GM19463 (cell line): ENCODE measurements around the gene STK32A.
"Not testable (repeated sequence)": the region's sequence is repeated elsewhere in the genome, so short reads cannot be mapped to it uniquely, and the experiment has no call there.

ENCODE experiments used
- ATAC-seq: cut with Tn5 transposase; IDR thresholded peaks from one replicate; pipeline ENCODE4 v1.9.1; 2021; ENCODE audit warnings: mild to moderate bottlenecking, moderate library complexity; ENCODE audit not compliant: unreplicated experiment

STK32A gene

DNA sequence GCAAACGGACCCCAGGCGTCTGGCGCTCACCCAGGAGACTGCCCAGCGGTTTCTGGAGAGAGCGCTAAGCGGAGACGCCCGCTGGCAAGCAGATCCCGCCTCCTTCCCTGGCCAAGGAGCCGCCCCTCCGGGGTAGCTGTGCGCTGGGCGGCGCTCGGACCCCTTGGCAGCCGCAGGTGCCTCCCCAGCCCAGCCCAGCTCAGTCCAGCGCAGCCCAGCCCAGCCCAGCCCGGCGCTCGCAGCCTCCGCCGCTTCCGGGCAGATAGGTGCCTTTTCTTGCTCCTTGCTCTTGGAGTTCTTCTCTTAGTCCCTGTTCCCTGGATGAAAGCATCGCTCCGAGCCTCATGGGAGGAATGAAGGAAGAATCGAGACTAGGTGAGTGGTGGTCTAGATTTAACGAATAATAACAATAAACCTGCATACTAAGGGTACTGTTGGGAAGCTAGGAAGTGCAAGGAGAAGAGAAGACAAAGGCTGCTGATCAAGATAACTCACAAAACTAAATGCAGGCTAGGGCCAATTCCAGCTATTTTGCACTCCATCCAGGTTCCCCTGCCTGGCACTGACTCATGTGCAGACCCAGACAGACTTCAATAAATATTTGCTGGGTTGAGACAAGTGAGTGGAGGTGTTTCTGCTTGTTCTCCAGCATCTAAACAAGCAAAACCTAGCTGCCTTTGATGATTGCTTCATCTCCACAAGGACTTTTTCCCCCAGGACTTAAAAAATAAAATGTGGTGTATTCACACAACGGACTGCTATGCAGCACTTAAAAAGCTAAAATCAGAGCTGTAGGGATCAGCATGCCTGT lies at the start of gene STK32A:
Gene STK32A (plus strand): TSS at position 202 of the 811 bp plus-strand sequence. CDS start 4,609 bp downstream, outside the sequence.
- peak; percentile 58 for ATAC-seq

- no peak for ATAC-seq
Measured at GRCh38 chr5:147187099-147187540, 47.7 kb upstream of the STK32A start.

DNA sequence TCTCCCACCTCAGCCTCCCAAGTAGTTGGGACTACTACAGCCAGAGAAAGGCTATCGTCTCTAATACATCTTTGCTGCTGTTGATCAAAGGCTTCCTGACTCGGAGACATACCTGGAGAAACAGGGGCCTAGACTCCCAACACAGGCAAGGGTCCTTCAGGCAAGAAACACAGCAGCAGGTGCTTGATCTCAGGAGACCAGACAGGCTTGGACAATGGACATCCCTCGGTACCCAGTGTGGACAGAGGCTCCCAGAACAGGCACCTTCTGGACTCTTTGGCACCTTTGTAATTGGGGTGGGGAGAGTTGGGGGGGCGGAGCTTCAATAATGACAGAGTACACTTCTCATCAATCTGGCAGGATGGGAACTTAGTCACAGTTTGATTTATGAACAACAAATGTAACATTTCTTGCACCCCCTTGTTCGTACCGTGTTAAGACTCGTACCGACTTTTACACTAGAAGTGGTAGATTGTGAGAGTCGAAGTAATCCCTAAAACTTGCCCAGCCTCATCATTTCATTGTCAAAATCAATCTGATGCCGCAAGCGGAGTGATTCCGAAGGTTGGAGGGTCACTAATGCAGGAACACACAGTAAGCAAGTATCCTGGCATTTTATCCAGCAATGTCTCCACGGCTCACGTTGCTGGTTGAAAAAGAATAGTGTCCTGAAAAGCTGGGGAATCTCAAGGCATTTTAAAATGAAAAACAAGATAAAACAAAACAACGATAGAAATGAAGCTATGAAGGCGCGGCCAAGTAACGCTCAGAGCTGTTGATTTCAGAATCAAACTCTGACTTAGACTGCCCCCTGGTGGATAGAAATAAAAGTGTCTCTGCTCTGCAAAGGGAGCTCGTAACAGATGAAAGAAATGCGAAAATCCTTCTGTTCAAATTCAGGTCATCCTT lies 46.4 kb upstream of the STK32A start:
- ATAC-seq: peak; percentile 75

DNA sequence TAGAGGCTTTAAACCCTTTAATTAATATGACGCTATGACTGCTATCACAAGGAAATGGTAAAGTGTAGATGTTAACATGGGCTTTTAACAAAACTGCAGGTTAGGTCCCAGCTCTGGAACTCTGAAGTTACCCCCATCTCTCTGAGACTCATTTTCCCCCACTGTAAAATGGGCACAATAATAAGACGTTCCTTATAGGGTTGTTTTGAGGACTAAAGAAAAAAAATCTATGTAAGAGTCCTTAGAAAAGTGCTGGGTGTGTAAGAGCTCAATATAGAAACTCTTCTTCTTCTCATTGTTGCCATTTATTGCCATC lies 45.8 kb upstream of the STK32A start:
- ATAC-seq: no peak

DNA sequence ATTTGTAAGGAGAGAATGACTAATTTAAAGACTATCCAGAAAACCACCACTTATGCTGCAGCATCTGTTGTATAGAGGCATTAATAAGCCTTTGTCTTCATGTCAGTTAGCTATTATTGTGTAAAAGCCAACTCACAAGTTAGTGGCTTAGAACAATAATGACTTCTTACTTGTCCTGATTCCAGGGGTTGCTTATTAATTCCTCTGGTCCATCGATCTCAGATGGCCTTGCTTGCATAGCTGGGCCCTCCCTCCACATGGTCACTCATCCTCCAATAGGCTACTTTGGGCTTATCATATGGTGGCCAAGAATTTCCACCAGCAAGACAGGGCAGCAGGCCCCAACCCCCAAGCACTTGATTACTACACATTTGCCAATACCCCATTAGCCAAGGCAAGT lies 44.5 kb upstream of the STK32A start:
- peak; percentile 61 for ATAC-seq

DNA sequence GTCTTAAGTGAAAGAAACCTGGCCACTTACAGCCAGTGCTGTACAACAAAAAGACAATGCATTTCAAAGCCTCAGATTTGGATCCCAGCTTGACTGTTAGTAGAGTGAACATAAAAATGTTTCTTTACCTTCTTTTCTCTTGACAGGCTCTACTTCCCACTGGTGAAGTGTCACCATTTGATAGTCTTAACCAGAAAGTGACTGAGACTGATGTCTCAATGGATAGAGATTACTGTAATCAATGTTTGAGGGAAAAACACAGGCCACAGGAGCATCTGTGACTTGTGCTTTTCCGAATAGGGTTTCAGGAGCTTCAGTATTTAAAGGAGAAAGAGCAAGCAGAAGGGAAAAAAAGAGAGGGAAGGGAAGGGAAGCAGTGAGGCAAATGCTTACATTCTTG lies 41.7 kb upstream of the STK32A start:
- no peak for ATAC-seq

DNA sequence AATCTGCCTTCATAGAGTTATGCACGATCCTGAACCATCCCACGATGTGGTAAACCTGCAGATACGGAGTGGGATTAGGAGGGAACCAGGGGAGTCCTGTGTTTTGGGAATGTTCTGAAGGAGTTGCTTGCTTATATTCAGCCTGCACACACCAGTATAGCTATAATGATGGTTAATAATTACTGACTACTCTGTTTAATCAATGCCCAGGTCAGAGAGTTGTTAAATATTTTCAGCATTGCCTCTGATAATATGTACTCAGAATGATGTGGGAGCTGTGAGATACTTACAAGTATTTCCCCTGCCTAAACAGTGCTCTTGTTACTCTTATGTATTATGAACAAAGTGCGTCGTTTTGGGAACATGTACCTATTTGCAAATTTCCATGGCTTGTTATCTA lies 34.8 kb upstream of the STK32A start:
- ATAC-seq: no peak

GRCh38 chr5:147203213-147203612 lies 31.6 kb upstream of the STK32A start:
- ATAC-seq: no peak

GRCh38 chr5:147204576-147204975 lies 30.2 kb upstream of the STK32A start:
- ATAC-seq: no peak

GRCh38 chr5:147208134-147208533 lies 26.7 kb upstream of the STK32A start:
- ATAC-seq: no peak

DNA sequence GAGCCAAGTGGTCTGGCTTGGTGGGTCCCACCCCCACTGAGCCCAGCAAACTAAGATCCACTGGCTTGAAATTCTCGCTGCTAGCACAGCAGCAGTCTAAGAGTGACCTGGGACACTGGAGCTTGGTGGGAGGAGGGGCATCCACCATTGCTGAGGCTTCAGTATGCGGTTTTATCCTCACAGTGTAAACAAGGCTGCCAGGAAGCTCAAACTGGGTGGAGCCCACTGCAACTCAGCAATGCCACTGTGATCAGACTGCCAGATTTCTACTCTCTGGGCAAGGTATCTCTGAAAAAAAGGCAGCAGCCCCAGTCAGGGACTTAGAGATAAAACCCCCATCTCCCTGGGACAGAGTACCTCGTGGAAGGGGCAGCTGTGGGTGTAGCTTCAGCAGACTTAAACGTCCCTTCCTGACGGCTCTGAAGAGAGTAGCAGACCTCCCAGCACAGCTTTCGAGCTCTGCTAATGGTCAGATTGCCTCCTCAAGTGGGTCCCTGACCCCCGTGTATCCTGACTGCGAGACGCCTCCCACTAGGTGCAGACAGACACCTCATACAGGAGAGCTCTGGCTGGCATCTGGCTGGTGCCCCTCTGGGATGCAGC lies 18.2 kb upstream of the STK32A start:
- ATAC-seq: no peak

DNA sequence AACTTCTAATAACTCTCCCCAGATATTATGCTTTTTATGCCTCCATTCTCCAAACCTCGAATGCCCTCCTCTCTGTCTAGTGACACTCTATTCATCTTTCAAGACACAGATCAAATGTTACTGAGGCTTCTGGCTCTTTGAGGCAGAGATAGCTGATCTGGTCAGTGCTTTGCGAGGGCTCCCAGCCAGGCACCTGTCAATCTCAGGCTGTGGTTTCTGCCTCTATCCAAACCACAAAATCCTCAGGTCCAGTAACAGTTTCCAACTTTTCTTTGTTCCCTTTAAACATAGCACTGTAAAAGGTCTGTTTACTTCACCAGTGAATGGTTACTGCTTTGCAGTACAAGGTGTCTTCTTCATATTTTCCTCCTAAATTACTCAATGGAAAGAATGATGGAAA lies 11.5 kb upstream of the STK32A start:
- ATAC-seq: no peak

DNA sequence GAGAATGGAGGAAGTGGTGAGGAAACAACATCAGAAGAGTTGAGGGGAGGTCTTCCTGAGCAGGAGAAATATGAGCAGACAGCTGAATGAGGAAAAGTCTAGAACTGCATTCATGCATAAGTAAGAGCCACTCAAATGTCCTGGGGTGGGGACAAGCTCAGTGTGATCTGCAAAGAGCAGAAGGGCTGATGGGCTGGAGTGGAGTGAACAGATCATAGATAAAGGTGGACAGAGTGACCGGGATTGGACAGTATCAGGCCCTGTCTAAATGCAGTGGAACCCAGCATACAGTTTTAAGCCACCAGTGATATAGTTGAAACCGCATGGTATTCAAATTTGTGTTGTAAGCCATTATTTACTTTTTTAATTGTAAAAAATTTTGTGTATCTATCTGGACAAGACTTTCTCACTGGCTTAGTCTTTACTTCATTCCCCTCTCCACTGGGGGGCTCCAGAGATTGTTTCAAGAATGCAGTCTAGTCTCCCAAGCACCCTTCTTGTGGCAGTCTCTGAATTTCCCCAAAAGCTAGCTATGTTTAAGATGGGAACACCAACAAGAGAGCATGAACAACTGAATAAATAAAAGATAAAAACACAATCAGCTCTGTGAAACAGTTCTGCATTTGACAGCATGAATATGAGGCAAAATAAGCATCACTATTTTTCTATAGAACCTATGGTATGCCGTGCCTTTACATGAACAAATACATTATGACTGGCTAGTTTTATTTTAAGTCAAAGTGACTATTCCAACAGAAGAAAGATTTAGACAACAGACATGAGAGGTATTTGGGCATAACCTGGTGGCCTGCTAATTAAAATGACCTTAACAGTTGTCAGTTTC lies 10.7 kb upstream of the STK32A start:
- peak; percentile 75 for ATAC-seq

DNA sequence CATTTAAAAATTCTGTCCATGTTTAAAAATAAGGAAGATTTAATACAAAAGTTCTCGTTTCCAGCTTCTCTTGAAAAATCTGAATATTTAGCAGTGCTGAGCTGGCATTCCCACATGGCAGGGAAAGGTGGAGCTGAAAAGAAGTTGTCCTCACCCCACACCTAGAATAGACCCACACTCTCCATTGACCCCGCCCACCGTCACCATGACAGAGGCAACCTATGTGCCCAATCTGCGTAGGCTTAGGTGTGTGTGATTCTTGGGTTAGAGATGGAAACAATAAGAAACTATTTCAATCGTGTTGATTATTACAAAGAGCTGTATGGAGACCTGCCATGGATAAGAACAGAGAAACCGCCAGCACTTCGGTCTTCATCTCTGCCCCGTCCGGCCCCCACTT lies 8.9 kb upstream of the STK32A start:
- no peak for ATAC-seq

DNA sequence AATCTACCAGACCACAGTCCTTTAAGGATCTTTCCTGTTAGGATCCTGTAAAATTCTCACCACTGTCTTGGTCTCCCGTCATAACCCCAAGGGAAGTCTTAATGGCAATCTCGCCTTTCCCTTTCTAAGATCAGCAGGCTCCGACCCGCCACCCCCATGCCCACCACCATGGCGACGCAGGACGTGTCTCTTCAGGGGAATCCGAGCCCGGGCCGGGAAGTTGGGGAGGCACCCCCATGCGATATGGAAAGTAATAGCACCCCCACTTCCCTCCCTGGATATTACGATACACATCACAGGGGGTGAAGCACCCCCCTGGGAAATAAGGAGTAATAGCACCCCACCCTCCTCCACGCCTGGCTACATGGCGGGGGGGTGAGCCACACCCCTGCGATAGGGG lies 8.3 kb upstream of the STK32A start:
- ATAC-seq: no peak

GRCh38 chr5:147234239-147234824 lies 494 bp upstream of the STK32A start:
- ATAC-seq: no peak

DNA sequence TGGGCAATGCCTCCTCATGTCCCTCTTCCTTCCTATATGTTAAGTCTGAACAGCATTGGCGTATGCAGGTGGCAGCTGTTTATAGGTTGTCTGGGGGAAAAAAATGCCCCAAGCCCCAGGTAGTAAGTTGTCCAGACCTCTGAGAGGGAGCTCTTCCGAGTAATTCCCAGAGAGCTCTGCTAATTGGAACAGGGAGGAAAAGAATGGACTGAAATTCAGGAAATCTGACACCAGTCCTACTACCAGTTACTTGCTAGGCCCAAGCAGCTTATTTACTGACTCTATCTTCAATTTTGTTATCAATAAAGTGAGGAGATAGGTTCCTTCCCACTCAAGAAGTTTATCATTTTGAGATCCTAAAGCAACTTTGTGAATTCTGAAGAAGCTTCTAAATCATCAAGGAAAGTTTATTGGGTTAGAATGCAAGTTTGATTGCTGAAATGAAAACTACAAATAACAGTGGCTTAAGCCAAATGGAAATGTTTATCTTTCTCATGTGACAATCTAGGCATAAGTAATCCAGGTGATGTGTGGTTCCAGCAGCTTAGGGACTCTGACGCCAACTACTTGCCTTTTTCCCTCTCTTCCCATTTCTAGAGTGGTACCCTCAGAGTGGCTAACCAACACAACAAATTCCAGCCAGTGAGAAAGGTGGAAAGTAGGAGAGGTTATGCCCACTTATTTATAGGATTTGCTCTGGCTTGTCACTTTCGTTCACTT lies 5.6 kb downstream of the STK32A start:
- ATAC-seq: no peak

DNA sequence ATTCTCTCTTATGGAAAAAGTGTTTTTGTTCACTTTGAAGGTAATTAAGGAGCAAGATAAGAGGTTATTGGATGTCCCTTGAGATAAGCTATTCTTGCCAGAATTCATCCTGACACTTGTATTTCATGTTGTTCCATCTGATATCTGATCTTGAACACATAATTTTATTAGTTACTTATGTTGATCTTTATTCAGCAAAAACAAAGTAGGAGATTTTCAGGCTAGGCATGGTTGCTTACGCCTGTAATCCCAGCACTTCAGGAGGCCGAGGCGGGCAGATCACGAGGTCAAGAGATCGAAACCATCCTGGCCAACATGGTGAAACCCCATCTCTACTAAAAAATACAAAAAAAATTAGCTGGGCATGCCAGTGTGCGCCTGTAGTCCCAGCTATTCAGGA lies 8.4 kb downstream of the STK32A start:
- not testable (repeated sequence) for ATAC-seq

DNA sequence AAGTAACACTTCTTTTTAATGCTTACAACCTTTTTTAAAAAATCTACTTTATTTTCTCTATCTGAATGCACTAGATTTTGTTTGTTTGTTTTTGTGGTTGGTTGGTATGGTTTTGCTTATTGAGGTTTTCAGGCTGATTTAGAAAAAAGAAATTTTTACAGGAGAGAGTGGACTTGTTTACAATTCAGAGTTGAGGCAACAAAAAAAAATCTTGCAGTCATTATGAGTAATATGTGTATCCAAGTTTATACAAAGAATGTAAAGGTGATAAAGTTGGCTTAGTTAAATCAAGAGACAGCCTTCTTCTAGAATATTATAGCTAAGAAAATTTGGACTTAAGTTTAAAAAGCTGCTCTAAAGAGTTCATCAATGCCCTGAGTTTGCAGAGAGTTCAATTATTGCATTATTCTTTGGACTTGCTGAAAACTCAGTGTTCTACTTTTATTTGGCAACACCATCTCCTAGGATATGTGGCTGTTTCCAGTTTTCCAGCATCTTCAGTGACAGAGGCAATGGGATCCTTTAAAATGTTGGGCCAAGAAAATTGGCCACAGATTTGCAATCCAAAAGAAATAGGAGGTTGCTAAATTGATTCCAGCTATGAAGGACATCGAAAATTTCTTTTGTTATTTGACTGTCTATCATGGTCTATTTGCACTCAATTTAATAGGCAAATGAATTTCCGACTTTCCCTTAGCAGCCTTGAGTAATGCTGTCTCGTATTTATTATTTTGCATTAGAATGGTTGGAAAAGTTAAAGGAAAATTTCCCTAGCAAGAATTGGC lies 10.7 kb downstream of the STK32A start:
- ATAC-seq: no peak
